ENCODE results near the gene SH2B3. TPM values are rescaled to one million over a fixed set of nuclear protein-coding genes. Genes with fewer than 3 reads are reported as not detected.

SH2B3 gene
- total and polyA plus RNA-seq, 2 donors (not counting 1 experiment from before 2014, with no cell fraction given): 21.9 to 69.4 TPM

DNA sequence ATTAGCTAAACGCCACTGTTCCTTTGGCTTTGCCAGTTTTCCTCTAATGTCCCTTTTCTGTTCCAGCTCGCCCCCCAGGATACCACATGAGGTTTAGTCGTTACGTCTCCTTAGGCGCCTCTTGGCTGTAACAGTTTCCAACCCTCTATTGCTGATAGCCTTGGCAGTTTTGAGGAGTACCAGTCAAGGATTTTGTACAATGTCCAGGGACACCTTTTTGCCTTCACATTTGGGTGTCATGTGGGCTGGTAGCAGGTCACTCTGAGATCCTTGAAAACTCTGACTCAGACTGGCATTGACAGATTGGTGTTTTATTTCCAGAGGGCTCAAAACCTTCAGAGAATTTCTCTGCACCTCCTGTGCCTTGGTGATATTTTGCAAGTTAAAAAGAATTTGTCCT lies 14.1 kb downstream of the SH2B3 start:
- Mint-ChIP-seq H3K9me3 (ENCODE audit: insufficient read depth) (no peaks in the 10 kb centered on the region), H3K4me1 (peaks cover 26% of the 10 kb centered on the region), H3K27me3 (no peaks in the 10 kb centered on the region), H3K27ac (no peak overlapping the region), H3K4me3 (no peak overlapping the region)
- H3K79me2 ChIP-seq (ENCODE audit: control insufficient read depth, insufficient read depth, low read length): peaks cover 95% of the 10 kb centered on the region
- H3K36me3 ChIP-seq (replicated peaks in 1 of 2; ENCODE audit: control extremely low read depth in 1 of 2, control insufficient read depth in 1 of 2, extremely low read depth in 1 of 2, insufficient read depth in 2 of 2, low read length in 1 of 2): peaks cover 11 to 50% of the 10 kb centered on the region in 2 experiments
- no peak overlapping the region for H3K4me3 ChIP-seq (ENCODE audit: control extremely low read depth in 1 of 5, extremely low read depth in 1 of 5, insufficient read depth in 1 of 5, low read depth in 2 of 5, low read length in 4 of 5)
- H3K4me1 ChIP-seq (ENCODE audit: control insufficient read depth in 2 of 2, insufficient read depth in 2 of 2, low read length in 2 of 2): peaks cover 0 to 8% of the 10 kb centered on the region in 2 donors
- CTCF ChIA-PET: interaction anchor here (2.3 kb wide), 1 partner anchor 32 kb away, joined by 10 read pairs; no protein-coding TSS in a partner anchor
- no peaks in the 10 kb centered on the region for H3K27me3 ChIP-seq (replicated peaks in 1 of 4; ENCODE audit: control extremely low read depth in 1 of 4, control insufficient read depth in 3 of 4, insufficient read depth in 4 of 4, low read length in 3 of 4)
- H2AFZ ChIP-seq (ENCODE audit: insufficient read depth, low read depth, low read length, poor library complexity, severe bottlenecking): no peak overlapping the region
- TF ChIP-seq, protein P1, sequence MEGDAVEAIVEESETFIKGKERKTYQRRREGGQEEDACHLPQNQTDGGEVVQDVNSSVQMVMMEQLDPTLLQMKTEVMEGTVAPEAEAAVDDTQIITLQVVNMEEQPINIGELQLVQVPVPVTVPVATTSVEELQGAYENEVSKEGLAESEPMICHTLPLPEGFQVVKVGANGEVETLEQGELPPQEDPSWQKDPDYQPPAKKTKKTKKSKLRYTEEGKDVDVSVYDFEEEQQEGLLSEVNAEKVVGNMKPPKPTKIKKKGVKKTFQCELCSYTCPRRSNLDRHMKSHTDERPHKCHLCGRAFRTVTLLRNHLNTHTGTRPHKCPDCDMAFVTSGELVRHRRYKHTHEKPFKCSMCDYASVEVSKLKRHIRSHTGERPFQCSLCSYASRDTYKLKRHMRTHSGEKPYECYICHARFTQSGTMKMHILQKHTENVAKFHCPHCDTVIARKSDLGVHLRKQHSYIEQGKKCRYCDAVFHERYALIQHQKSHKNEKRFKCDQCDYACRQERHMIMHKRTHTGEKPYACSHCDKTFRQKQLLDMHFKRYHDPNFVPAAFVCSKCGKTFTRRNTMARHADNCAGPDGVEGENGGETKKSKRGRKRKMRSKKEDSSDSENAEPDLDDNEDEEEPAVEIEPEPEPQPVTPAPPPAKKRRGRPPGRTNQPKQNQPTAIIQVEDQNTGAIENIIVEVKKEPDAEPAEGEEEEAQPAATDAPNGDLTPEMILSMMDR (IDR thresholded peaks at IDR 0.05): no peak
- TF ChIP-seq EZH2 (IDR thresholded peaks at IDR 0.05; ENCODE audit: borderline replicate concordance, insufficient read depth, low read depth, low read length, poor library complexity, severe bottlenecking): no peak
- ATAC-seq (ENCODE audit: low read depth) (no peak), DNase-seq (no peak)
- intact Hi-C loops (cut with micrococcal nuclease): no loop called here
- POLR2A ChIA-PET: interaction anchor here (1.0 kb wide), 1 partner anchor 15 kb away, joined by 3 read pairs; no protein-coding TSS in a partner anchor
- peaks cover 48% of the 10 kb centered on the region for H4K20me1 ChIP-seq (ENCODE audit: control insufficient read depth, insufficient read depth, low read length, poor library complexity, severe bottlenecking)
- H3K4me2 ChIP-seq (replicated peaks; ENCODE audit: low read depth, low read length, poor library complexity, severe bottlenecking): no peak overlapping the region
- H3K9me3 ChIP-seq (ENCODE audit: control extremely low read depth in 1 of 3, control insufficient read depth in 2 of 3, insufficient read depth in 1 of 3, low read length in 2 of 3): no peaks in the 10 kb centered on the region
- no peak overlapping the region for H3K9ac ChIP-seq (ENCODE audit: low read length)
- H3K27ac ChIP-seq (ENCODE audit: low read length in 2 of 2): no peak overlapping the region
- 97% methylated on average over 5 of the region's 5 CpGs for WGBS (ENCODE audit: insufficient coverage)

DNA sequence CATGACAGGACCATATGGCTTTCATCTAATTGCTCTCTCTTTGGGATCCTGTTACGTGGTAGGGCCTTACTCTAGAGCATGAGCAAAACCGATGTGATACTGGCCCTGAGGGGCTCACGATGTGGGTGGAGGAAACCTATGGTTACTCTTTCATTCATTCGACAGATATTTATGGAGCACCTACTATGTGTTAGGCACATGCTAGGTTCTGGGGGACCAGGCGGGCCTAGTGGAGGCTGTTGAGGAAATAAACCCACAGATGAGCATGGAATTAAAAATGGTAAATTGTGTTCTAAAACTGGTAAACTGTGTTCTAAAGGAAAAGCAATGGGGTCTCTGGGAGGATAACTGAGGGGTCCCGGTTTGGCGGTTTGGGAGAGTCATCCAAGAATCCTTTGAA lies 14.8 kb downstream of the SH2B3 start:
- peaks cover 94% of the 10 kb centered on the region for H3K79me2 ChIP-seq (ENCODE audit: control insufficient read depth, insufficient read depth, low read length)
- H2AFZ ChIP-seq (ENCODE audit: insufficient read depth, low read depth, low read length, poor library complexity, severe bottlenecking): no peak overlapping the region
- no peak for ATAC-seq (ENCODE audit: low read depth)

More for the DNA sequence above, 14.8 kb downstream of the SH2B3 start:
- Mint-ChIP-seq H3K4me3 (no peak overlapping the region), H3K27me3 (no peaks in the 10 kb centered on the region), H3K4me1 (peaks cover 28% of the 10 kb centered on the region), H3K9me3 (ENCODE audit: insufficient read depth) (no peaks in the 10 kb centered on the region), H3K27ac (peak overlapping the region; percentile 26)
- no peak overlapping the region for H3K4me2 ChIP-seq (replicated peaks; ENCODE audit: low read depth, low read length, poor library complexity, severe bottlenecking)
- whole genome bisulfite sequencing (ENCODE audit: insufficient coverage): 98% methylated on average over 6 of the region's 7 CpGs
- peaks cover 51% of the 10 kb centered on the region for H4K20me1 ChIP-seq (ENCODE audit: control insufficient read depth, insufficient read depth, low read length, poor library complexity, severe bottlenecking)
- TF ChIP-seq, protein P1 (IDR thresholded peaks at IDR 0.05): no peak
- TF ChIP-seq EZH2 (IDR thresholded peaks at IDR 0.05; ENCODE audit: borderline replicate concordance, insufficient read depth, low read depth, low read length, poor library complexity, severe bottlenecking): no peak
- DNase-seq: no peak
- intact Hi-C loops (cut with micrococcal nuclease): no loop called here
- no peaks in the 10 kb centered on the region for H3K27me3 ChIP-seq (replicated peaks in 1 of 4; ENCODE audit: control extremely low read depth in 1 of 4, control insufficient read depth in 3 of 4, insufficient read depth in 4 of 4, low read length in 3 of 4)
- no peaks in the 10 kb centered on the region for H3K9me3 ChIP-seq (ENCODE audit: control extremely low read depth in 1 of 3, control insufficient read depth in 2 of 3, insufficient read depth in 1 of 3, low read length in 2 of 3)
- H3K36me3 ChIP-seq (replicated peaks in 1 of 2; ENCODE audit: control extremely low read depth in 1 of 2, control insufficient read depth in 1 of 2, extremely low read depth in 1 of 2, insufficient read depth in 2 of 2, low read length in 1 of 2): peaks cover 11 to 50% of the 10 kb centered on the region in 2 experiments
- ChIA-PET CTCF (interaction anchor here (2.3 kb wide), 1 partner anchor 31 kb away, joined by 10 read pairs; no protein-coding TSS in a partner anchor), POLR2A (no interaction called here)
- H3K9ac ChIP-seq (ENCODE audit: low read length): no peak overlapping the region
- H3K4me3 ChIP-seq (ENCODE audit: control extremely low read depth in 1 of 5, extremely low read depth in 1 of 5, insufficient read depth in 1 of 5, low read depth in 2 of 5, low read length in 4 of 5): no peak overlapping the region
- peaks cover 0 to 15% of the 10 kb centered on the region in 2 donors for H3K4me1 ChIP-seq (ENCODE audit: control insufficient read depth in 2 of 2, insufficient read depth in 2 of 2, low read length in 2 of 2)
- H3K27ac ChIP-seq (ENCODE audit: low read length in 2 of 2): no peak overlapping the region
